ENCODE measurements around the gene IRF9.

- TF ChIP-seq CTCF (IDR thresholded peaks at IDR 0.05) (peak; percentile 36 to 75 (median 64)), POLR2A (IDR thresholded peaks at IDR 0.05) (peak; percentile 83 to 88), POLR2AphosphoS5 (IDR thresholded peaks at IDR 0.05) (peak; percentile 83 to 96 (median 93))
Measured at GRCh38 chr14:24141097-24141880, 19.8 kb upstream of the IRF9 start, which contains the start of gene EMC9.

All from sigmoid colon (tissue), 4 donors.